DOHH2 (cell line): Measurements from ENCODE around the gene ELP1.

Experiments used
- CTCF ChIP-seq: fragments of 200-600 bp; sonication (generic); IDR thresholded peaks from one replicate; pipeline ENCODE4 v1.5.1; 2014; ENCODE audit warnings: antibody characterized with exemption, mild to moderate bottlenecking, low read depth, low read length; ENCODE audit not compliant: poor library complexity, severe bottlenecking
- EZH2phosphoT487 ChIP-seq: fragments of 200-600 bp; sonication (generic); IDR thresholded peaks from 2 replicates; pipeline ENCODE4 v1.6.1; 2017; ENCODE audit warnings: borderline replicate concordance, mild to moderate bottlenecking, antibody characterized with exemption, low read length, moderate library complexity, mixed read lengths

- TF ChIP-seq CTCF (peak; percentile 58), EZH2phosphoT487 (no peak)
Measured at GRCh38 chr9:108953983-108954574, 20.2 kb upstream of the ELP1 start.
